ENCODE measurements around the gene SMKR1.

SMKR1 gene

GRCh38 chr7:129514683-129515082 lies 12.4 kb downstream of the SMKR1 start:
- DNase-seq = no peak
- H3K36me3 ChIP-seq = no peaks in the 10 kb centered on the region
- TF ChIP-seq CTCF (IDR thresholded peaks at IDR 0.05; ENCODE audit: low read depth, low read length) = no peak
- H3K27me3 ChIP-seq (ENCODE audit: insufficient read depth, low read depth, severe bottlenecking) = no peaks in the 10 kb centered on the region
- H3K4me3 ChIP-seq (ENCODE audit: low read depth, low read length) = no peak overlapping the region
- H3K27ac ChIP-seq = no peak overlapping the region
- H3K9me3 ChIP-seq (ENCODE audit: severe bottlenecking) = no peaks in the 10 kb centered on the region

- Histone ChIP-seq H3K36me3 (no peaks in the 10 kb centered on the region), H3K9me3 (ENCODE audit: severe bottlenecking) (no peaks in the 10 kb centered on the region), H3K27me3 (ENCODE audit: insufficient read depth, low read depth, severe bottlenecking) (no peaks in the 10 kb centered on the region), H3K27ac (no peak overlapping the region), H3K4me3 (ENCODE audit: low read depth, low read length) (no peak overlapping the region)
- no peak for TF ChIP-seq CTCF (IDR thresholded peaks at IDR 0.05; ENCODE audit: low read depth, low read length)
- DNase-seq = no peak
These were observed 13.1 kb downstream of the SMKR1 start for GRCh38 chr7:129515381-129515780.

- Histone ChIP-seq H3K27ac (no peak overlapping the region), H3K4me3 (ENCODE audit: low read depth, low read length) (no peak overlapping the region), H3K9me3 (ENCODE audit: severe bottlenecking) (no peaks in the 10 kb centered on the region), H3K36me3 (no peaks in the 10 kb centered on the region), H3K27me3 (ENCODE audit: insufficient read depth, low read depth, severe bottlenecking) (no peaks in the 10 kb centered on the region)
- DNase-seq = no peak
- TF ChIP-seq CTCF (IDR thresholded peaks at IDR 0.05; ENCODE audit: low read depth, low read length) = no peak
These were observed 15.6 kb downstream of the SMKR1 start for GRCh38 chr7:129517931-129518330.

- Histone ChIP-seq H3K4me3 (ENCODE audit: low read depth, low read length) (no peak overlapping the region), H3K27me3 (ENCODE audit: insufficient read depth, low read depth, severe bottlenecking) (no peaks in the 10 kb centered on the region), H3K36me3 (no peaks in the 10 kb centered on the region), H3K27ac (no peak overlapping the region), H3K9me3 (ENCODE audit: severe bottlenecking) (no peaks in the 10 kb centered on the region)
- TF ChIP-seq CTCF (IDR thresholded peaks at IDR 0.05; ENCODE audit: low read depth, low read length) = no peak
- DNase-seq = no peak
These were observed 17.1 kb downstream of the SMKR1 start for GRCh38 chr7:129519464-129519863.

GRCh38 chr7:129522088-129522970 lies 20.0 kb downstream of the SMKR1 start:
- TF ChIP-seq CTCF (IDR thresholded peaks at IDR 0.05; ENCODE audit: low read depth, low read length) = no peak
- no peak for DNase-seq
- Histone ChIP-seq H3K27me3 (ENCODE audit: insufficient read depth, low read depth, severe bottlenecking) (no peaks in the 10 kb centered on the region), H3K27ac (no peak overlapping the region), H3K36me3 (no peaks in the 10 kb centered on the region), H3K9me3 (ENCODE audit: severe bottlenecking) (no peaks in the 10 kb centered on the region), H3K4me3 (ENCODE audit: low read depth, low read length) (no peak overlapping the region)

GRCh38 chr7:129522971-129523340 lies 20.6 kb downstream of the SMKR1 start:
- Histone ChIP-seq H3K4me3 (ENCODE audit: low read depth, low read length) (no peak overlapping the region), H3K9me3 (ENCODE audit: severe bottlenecking) (no peaks in the 10 kb centered on the region), H3K27ac (no peak overlapping the region), H3K36me3 (no peaks in the 10 kb centered on the region), H3K27me3 (ENCODE audit: insufficient read depth, low read depth, severe bottlenecking) (no peaks in the 10 kb centered on the region)
- no peak for DNase-seq
- TF ChIP-seq CTCF (IDR thresholded peaks at IDR 0.05; ENCODE audit: low read depth, low read length) = no peak
